ENCODE results near the gene PLD4. TPM values are rescaled to one million over a fixed set of nuclear protein-coding genes. Genes with fewer than 3 reads are reported as not detected.
"Not testable (repeated sequence)": the region's sequence is repeated elsewhere in the genome, so short reads cannot be mapped to it uniquely, and the experiment has no call there.

PLD4 gene, protein sequence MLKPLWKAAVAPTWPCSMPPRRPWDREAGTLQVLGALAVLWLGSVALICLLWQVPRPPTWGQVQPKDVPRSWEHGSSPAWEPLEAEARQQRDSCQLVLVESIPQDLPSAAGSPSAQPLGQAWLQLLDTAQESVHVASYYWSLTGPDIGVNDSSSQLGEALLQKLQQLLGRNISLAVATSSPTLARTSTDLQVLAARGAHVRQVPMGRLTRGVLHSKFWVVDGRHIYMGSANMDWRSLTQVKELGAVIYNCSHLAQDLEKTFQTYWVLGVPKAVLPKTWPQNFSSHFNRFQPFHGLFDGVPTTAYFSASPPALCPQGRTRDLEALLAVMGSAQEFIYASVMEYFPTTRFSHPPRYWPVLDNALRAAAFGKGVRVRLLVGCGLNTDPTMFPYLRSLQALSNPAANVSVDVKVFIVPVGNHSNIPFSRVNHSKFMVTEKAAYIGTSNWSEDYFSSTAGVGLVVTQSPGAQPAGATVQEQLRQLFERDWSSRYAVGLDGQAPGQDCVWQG
- total RNA-seq, result 0.13 TPM
- long read RNA-seq, result 0 reads

DNA sequence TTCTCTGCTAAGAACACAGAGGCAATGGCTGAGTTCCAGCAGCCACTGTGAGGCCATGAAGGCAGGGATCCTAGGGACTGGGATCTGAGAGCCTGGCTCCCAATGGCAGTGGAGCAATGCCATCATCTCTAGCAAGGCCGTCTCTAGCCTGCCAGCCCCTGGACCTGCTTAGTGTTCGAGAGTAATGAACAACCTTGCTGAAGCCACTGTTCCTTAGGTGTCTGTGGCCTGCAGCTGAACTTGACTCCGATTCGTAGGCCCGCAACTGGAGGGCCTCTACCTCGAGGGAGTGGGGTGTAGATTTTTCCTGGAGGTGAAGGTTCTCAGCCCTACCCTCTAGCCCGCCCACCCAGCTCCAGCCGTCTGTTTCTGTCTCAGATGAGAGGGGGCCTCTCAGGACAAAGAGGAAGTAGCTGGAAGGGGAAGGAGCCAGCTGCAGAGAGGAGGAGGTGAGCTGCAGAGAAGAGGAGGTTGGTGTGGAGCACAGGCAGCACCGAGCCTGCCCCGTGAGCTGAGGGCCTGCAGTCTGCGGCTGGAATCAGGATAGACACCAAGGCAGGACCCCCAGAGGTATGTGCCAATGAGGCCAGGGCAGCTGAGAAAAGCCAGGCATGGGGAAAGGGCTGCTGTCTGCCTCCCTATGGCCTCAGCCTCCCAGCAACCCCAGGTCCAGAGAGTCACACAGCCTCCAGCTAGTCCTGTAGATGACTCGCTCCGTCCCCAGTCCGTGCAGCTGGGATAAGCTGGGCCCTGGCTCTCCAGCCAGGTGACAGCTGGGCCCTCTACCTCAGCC, at the start of gene PLD4:
PLD4 (plus strand) TSS at position 459 of the 793 bp plus-strand sequence. CDS start 2,262 bp downstream, outside the sequence.
- intact Hi-C loops (cut with DNase I), result no loop called here
- DNase-seq (peak; percentile 40), ATAC-seq (ENCODE audit: poor library complexity) (no peak)

DNA sequence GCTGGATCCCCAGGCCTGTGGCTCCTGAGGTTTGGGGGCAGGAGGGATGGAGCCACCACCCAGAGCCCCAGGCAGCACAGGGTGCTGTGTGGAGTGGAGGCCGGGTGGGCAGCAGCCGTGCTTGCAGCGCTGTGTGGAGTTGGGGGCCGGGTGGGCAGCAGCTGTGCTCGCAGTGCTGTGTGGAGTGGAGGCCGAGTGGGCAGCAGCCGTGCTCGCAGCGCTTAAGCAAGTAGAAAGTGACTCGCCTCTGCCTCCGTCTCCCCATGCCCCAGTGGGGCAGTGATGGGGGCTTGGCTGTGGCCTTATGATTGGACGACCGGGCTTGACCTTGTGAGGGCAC, 49.3 kb upstream of the PLD4 start:
- intact Hi-C loops (cut with DNase I), result no loop called here
- DNase-seq (peak; percentile 34), ATAC-seq (ENCODE audit: poor library complexity) (no peak)

DNA sequence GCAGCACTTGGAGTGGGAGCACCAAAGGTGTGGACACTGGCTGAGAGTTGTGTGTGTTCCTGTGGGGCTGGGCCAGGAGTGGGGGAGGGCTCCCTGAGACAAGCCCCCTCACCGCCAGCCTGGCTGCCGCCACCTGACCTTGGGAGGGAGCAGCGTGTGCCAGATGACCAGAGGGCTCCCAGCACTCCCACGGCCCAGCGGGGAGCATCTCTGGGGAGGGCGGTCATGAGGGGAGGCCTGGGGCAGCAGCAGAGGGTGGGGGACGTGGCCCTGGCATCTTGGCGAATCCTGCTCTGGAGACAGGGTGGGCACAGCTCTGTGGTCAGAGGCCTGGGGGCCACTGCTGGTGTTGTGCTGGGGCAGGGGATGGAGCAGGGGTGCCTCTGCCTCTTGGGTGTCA, 48.9 kb upstream of the PLD4 start:
- ATAC-seq (ENCODE audit: poor library complexity), result no peak

DNA sequence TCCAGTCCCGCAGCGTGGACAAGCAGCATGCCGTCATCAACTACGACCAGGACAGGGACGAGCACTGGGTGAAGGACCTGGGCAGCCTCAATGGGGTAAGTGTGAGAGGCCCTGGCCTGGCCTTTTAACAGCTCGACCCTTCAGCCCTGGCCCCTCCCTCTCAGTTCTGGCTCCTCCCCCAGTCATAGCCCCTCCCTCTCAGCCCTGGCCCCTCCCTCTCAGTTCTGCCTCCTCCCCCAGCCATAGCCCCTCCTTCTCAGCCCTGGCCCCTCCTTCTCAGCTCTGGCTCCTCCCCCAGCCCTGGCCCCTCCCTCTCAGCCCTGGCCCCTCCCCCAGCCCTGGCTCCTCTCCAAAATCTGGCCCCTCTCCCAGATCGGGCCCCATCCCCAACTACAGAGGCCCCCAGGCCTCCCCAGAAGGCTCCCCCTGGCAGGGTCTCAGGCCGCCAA, 48.4 kb upstream of the PLD4 start:
- DNase-seq, result peak; percentile 39
- intact Hi-C loops (cut with DNase I), result no loop called here
- ATAC-seq (ENCODE audit: poor library complexity), result no peak

More for the DNA sequence above, 48.9 kb upstream of the PLD4 start:
- DNase-seq, result peak; percentile 37
- intact Hi-C loops (cut with DNase I), result no loop called here

DNA sequence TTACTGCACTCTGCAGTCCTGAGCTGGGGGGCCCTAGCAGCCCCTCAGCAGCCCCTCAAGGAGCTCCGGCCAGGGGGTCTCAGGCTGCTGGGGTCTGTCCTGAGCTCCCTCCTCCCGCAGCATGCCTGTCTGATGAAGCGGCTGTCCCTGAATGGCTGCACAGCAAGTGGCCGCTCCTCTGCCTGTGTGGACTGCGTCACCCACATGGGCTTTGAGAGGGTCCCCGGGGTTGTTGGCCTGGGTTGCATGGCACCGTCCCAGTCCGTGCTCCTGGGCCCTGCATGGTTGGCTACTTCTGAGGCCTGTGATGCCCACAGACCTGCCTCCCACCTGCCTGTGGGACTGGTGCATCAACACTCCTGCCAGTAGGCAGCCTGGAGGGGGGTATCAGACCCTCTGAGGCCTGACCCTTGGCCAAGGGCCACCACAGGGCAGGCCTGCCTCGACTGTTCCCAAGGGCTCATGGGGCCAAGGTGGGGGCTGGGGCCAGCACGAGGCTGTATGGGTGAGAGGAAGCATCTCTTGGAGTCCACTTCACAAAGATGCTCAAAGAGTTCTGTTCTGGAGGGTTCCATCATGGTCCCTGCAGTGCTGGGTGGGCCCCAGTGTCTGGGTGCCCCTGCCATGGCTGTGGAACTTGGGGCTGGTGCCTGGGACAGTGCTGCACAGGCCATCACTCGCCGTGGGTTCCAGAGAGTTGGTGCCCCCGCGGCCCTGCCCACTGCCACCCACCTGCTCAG, 47.4 kb upstream of the PLD4 start:
- ATAC-seq (ENCODE audit: poor library complexity) (no peak), DNase-seq (no peak)
- intact Hi-C loops (cut with DNase I), result no loop called here

DNA sequence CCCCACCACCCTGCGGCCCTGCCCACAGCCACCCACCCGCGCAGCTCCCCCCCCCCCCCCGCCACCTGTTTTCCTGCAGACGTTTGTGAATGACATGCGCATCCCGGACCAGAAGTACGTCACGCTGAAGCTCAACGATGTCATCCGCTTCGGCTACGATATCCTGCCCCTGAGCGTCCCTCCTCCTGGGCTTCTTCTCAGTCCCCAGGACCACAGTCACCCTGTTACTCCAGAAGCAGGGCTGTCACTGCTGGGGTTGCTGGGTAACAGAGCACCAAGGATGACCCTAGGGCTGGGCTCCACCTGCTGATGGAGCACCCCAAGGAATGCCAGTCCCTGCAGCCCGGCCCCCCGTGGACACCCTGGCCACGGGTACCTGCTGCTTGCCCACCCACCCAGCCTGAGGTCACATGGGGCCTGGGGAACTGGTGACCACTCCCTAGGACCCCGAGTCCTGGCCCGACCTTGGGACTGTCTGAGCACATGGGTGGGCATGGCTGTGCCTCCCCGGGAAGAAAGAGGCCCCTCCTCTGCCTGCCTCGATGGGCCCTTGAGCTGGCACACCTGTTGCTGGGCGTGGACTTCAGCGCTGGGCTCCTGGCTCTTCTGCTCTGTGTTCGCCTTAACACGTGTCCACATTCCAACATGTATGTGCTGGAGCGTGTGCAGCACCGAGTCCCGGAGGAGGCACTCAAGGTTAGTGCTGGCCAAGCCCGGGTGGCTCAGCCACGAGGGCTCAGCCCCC, 46.7 kb upstream of the PLD4 start:
- intact Hi-C loops (cut with DNase I), result no loop called here
- ATAC-seq (ENCODE audit: poor library complexity) (no peak), DNase-seq (no peak)

DNA sequence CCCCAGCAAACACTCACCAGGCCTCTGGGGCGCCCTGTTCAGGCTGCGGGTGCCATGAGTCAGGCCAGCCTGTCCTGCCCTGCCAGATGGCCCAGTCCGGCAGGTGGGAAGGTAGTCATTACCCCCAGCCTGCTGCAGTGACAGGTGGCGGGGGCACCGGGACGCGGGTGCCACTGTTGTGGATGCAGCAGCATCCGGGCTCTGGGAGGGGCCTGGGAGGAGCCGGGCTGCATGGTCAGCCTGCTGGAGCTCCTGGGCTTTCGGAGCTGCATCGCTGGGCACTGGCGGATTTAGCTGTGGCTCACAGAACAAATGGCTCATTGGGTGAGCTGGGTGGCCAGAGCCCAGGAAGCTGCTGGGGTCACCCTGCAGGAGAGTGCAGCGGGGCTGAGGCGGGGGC, 46.1 kb upstream of the PLD4 start:
- intact Hi-C loops (cut with DNase I), result no loop called here
- no peak for ATAC-seq (ENCODE audit: poor library complexity)

DNA sequence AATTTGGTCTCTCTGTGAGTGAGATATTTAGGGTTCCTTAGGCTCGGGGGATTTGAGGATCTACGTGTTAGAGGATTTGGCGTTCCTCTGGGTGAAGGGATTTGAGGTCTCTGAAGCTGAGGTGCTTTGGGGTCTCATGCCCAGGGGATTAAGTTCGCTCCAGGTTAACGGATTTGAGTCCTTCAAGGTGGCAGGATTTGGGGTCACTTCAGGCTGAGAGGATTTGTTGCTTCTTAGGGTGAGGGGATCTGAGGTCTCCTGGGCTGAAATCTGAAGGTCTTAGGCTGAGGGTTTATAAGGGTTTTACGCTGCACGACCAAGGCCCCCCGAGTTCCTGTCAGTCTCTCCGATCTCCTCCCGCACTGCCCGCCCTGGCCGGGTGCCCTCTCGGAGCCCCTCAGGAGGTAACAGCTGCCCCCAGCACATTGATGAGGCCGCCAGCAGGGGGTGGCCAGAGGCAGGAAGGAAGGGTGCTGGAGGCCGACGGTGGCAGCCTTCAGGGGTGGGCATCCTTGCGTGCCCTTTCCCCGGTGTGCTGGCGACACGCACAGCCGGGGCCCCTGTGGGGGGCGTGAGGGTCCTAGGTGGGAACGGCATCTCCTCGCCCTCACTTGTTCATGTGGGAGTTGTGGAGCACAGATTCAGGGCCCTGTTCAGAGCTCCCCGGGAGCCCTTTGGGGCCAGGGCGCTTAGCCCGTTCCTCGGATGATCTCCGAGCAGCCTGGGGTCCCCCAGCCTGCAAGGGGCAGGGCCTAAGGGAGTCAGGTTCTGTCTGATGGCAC, 45.3 kb upstream of the PLD4 start:
- DNase-seq, result peak; percentile 32
- no peak for ATAC-seq (ENCODE audit: poor library complexity)
- intact Hi-C loops (cut with DNase I), result no loop called here

More for the DNA sequence above, 46.1 kb upstream of the PLD4 start:
- peak; percentile 34 for DNase-seq

DNA sequence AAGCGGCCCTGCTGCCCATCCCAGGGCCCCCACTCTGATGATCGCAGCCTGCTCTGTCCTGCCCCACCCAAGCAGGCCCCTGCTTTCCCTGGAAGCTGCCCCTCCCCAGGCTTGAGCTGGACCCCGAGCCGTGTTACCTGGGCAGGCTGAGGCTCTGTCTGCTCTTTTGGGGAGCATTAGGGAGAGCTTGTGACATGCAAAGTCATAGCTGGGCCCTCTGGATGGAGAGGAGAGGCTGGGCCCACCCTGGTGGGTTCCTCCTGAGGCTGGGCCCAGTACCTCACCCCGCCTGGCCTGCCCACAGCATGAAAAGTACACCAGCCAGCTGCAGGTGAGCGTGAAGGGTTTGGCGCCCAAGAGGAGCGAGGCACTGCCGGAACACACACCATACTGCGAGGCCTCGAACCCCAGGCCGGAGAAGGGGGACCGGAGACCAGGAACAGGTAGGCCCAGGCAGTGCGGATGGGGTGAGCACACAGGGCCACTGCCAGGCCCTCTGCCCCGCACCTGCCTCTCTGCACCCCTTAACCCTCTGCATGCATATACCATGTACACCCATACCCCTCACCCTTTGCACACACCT, 44.6 kb upstream of the PLD4 start:
- ATAC-seq (ENCODE audit: poor library complexity), result no peak
- peak; percentile 34 for DNase-seq
- intact Hi-C loops (cut with DNase I), result no loop called here

DNA sequence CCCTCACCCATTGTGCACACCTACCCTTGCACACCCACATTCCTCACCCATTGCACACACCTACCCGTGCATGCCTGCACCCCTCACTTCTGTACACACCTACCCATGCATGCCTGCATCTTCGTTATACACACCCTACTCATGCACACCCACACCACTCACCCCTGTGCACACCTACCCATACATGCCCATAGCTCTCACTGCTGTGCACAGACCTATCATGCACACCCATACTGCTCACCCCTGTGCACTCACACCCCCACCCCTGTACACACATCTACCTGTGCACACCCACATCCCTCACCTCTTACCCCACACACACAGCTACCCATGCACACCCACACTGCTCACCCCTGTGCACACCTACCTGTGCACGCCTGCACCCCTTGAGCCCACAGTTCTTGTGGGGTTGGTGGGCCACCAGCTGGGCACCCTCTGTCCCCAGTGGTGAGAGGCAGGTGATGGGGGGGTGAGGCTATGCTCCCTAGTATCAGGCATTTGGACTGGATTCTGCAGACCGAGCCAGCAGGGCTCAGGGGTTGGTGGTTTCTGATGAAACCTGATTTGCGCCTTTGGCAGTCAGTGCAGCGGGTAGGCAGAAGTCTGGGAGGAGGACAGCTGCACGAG, 44.0 kb upstream of the PLD4 start:
- DNase-seq (peak; percentile 29), ATAC-seq (ENCODE audit: poor library complexity) (no peak)
- intact Hi-C loops (cut with DNase I), result no loop called here

DNA sequence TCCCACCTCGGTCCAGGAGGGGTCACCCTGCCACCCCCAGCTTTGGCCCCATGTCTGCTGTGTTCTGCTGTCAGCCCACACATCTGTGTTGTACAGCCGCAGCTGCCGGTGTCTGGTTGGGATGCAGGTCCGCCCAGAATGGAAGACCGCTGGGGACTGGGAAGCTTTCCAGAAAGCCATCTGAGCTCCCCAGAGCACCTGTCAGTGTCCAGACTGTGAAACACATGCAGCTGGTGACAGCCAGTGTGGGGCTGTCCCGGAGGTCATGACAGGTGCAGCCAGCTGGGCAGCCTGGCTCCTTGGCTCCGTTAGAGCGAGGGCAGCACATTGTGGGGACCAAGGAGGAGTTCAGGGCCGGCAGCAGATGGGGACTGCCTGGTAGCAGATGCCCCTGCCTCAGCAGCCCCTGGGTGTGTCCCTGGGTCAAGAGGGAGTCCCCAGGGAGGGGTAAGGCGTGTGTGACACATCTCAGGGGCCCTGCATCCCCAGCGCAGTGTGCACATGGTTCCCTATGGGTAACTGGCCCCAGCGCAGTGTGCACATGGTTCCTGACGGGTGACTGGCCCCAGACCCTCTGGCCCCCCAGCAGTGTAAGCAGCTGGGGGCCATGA, 43.2 kb upstream of the PLD4 start:
- ATAC-seq (ENCODE audit: poor library complexity), result peak; percentile 89
- peak; percentile 77 for DNase-seq
- intact Hi-C loops (cut with DNase I), result no loop called here

DNA sequence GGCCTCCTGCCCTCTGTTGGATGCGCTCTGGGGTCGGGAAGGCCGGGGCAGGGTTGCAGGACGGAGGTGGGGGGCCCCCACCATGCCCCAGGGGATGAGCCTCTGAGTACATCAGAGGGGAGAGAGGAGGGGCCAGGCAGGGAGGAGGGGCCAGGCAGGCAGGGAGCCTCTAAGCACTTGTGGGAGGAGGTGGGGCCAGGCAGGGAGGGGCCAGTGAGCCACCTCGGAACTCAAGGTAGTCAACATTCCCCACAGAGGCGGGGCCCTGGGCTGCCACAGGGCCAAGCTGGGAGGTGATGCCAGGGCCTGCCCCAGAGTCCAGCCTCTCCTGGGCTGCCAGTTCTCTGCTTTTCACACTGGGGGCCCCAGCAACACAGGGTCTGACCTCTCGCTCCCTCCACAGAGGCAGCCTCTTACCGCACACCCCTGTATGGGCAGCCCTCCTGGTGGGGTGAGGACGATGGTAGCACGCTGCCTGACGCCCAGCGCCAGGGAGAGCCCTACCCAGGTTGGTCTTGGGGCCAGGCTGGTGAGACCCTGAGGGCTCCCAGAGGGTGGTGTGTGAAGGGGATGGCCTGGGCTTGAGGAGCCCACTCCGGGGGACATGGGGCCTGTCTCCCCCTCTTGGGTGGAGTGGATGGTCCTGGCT, 42.2 kb upstream of the PLD4 start:
- intact Hi-C loops (cut with DNase I), result no loop called here
- ATAC-seq (ENCODE audit: poor library complexity) (peak; percentile 3), DNase-seq (peak; percentile 33)

DNA sequence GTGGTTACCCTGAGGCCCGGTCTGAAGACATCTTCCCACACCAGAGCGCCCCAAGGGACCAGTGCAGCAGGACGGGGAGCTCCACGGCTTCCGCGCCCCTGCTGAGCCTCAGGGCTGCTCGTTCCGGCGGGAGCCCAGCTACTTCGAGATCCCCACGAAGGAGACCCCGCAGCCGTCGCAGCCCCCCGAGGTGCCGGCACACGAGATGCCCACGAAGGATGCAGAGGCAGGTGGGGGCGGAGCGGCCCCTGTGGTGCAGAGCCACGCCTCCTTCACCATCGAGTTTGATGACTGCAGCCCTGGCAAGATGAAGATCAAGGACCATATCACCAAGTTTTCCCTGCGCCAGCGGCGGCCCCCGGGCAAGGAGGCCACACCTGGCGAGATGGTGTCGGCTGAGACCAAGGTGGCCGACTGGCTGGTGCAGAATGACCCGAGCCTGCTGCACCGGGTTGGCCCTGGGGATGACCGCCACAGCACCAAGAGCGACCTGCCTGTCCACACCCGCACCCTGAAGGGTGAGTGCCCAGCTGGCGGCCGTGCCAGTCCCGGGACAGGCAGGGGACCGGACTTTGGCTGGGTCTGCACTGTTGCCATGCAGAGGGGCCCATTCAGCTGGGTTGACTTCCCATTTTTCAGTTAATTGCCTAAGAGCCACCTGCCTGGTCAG, 41.6 kb upstream of the PLD4 start:
- peak; percentile 35 for DNase-seq
- ATAC-seq (ENCODE audit: poor library complexity), result no peak

DNA sequence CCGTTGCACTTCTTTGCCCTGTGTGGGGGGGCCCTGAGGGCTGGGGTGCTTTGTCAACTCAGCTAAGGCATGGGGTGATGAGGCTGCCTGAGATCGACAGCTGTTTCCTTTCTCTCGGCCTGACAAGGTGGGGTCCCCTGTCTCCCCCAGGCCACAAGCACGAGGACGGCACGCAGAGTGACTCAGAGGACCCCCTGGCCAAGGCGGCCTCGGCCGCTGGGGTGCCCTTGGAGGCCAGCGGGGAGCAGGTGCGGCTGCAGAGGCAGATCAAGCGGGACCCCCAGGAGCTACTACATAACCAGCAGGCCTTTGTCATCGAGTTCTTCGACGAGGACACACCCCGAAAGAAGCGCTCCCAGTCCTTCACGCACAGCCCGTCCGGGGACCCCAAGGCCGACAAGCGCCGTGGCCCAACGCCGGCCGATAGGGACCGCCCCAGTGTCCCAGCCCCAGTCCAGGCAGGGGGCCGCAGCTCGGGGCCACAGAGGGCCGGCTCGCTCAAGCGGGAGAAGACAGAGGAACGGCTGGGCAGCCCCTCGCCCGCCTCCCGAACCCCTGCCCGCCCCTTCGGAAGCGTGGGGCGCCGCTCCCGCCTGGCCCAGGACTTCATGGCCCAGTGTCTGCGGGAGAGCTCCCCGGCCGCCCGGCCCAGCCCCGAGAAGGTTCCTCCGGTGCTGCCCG, 40.9 kb upstream of the PLD4 start:
- intact Hi-C loops (cut with DNase I), result no loop called here
- ATAC-seq (ENCODE audit: poor library complexity) (no peak), DNase-seq (peak; percentile 38)

More for the DNA sequence above, 41.6 kb upstream of the PLD4 start:
- intact Hi-C loops (cut with DNase I), result no loop called here

DNA sequence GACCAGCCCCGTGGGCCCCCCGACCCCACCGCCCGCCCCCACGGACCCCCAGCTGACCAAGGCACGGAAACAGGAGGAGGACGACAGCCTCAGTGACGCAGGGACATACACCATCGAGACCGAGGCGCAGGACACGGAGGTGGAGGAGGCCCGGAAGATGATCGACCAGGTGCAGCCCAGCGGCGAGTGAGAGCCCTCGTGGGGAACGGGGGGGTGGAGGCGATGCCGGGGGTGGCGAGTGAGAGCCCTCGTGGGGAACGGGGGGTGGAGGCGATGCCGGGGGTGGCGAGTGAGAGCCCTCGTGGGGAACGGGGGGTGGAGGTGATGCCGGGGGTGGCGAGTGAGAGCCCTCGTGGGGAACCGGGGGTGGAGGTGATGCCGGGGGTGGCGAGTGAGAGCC, 40.3 kb upstream of the PLD4 start:
- intact Hi-C loops (cut with DNase I); ATAC-seq (ENCODE audit: poor library complexity): not testable (repeated sequence)
- peak; percentile 33 for DNase-seq

Measured in Right ventricle myocardium superior (tissue), 1 donor.